ENCODE measurements around the gene HYAL3. TPM values are rescaled to one million over a fixed set of nuclear protein-coding genes. Genes with fewer than 3 reads are reported as not detected.

HYAL3 gene
- total RNA-seq, 1 experiment from 2014 or later = 20.8 TPM

GRCh38 chr3:50318163-50318562, 19.0 kb upstream of the HYAL3 start:
- DNase-seq (no peak), ATAC-seq (no peak)
- BruUV-seq (replicated peaks) = no TSS peak
- peaks cover 35% of the 10 kb centered on the region for H3K79me2 ChIP-seq (ENCODE audit: low read length)
- H3K9me2 ChIP-seq (replicated peaks; ENCODE audit: low read length) = no peaks in the 10 kb centered on the region
- peaks cover 6% of the 10 kb centered on the region for H3K36me3 ChIP-seq (ENCODE audit: low read depth, low read length)
- H4K20me1 ChIP-seq (ENCODE audit: low read length) = no peaks in the 10 kb centered on the region
- ChIA-PET CTCF (no interaction called here), POLR2A (ENCODE audit: unreplicated experiment) (interaction anchor here (1.2 kb wide), 1 partner anchor 19 kb away, joined by 4 read pairs; the partner anchor contains the start of genes HYAL3 and NAA80)
- peaks cover 13% of the 10 kb centered on the region for H3F3A ChIP-seq (ENCODE audit: low read length, unreplicated experiment)
- no peaks in the 10 kb centered on the region for H3K9me3 ChIP-seq (ENCODE audit: low read length)
- H3K4me2 ChIP-seq (ENCODE audit: low read length) = peak overlapping the region; percentile 88
- no peak overlapping the region for H3K9ac ChIP-seq (ENCODE audit: low read length)
- intact Hi-C loops (cut with micrococcal nuclease) = no loop called here
- H3K4me1 ChIP-seq (ENCODE audit: insufficient read depth, low read length) = peaks cover 48% of the 10 kb centered on the region
- H3K27me3 ChIP-seq (ENCODE audit: low read length) = no peaks in the 10 kb centered on the region
- H2AFZ ChIP-seq (ENCODE audit: low read length) = no peak overlapping the region
- TF ChIP-seq, protein P1, sequence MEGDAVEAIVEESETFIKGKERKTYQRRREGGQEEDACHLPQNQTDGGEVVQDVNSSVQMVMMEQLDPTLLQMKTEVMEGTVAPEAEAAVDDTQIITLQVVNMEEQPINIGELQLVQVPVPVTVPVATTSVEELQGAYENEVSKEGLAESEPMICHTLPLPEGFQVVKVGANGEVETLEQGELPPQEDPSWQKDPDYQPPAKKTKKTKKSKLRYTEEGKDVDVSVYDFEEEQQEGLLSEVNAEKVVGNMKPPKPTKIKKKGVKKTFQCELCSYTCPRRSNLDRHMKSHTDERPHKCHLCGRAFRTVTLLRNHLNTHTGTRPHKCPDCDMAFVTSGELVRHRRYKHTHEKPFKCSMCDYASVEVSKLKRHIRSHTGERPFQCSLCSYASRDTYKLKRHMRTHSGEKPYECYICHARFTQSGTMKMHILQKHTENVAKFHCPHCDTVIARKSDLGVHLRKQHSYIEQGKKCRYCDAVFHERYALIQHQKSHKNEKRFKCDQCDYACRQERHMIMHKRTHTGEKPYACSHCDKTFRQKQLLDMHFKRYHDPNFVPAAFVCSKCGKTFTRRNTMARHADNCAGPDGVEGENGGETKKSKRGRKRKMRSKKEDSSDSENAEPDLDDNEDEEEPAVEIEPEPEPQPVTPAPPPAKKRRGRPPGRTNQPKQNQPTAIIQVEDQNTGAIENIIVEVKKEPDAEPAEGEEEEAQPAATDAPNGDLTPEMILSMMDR (conservative IDR thresholded peaks at IDR 0.05; ENCODE audit: low read depth, low read length) = no peak
- TF ChIP-seq EZH2phosphoT487 (IDR thresholded peaks at IDR 0.05; ENCODE audit: borderline replicate concordance, low read length) (no peak), EZH2 (IDR thresholded peaks at IDR 0.05; ENCODE audit: low read length, unreplicated experiment) (no peak)
- H3K27ac ChIP-seq (ENCODE audit: low read length) = peak overlapping the region; percentile 92
- no peak overlapping the region for H3K4me3 ChIP-seq (ENCODE audit: low read length)

- Histone ChIP-seq H3K9me3 (ENCODE audit: low read length) (no peaks in the 10 kb centered on the region), H3K27me3 (ENCODE audit: low read length) (no peaks in the 10 kb centered on the region), H3K4me1 (ENCODE audit: insufficient read depth, low read length) (peaks cover 48% of the 10 kb centered on the region), H3K4me2 (ENCODE audit: low read length) (peak overlapping the region; percentile 88), H4K20me1 (ENCODE audit: low read length) (no peaks in the 10 kb centered on the region), H3K4me3 (ENCODE audit: low read length) (peak overlapping the region; percentile 57), H3F3A (ENCODE audit: low read length, unreplicated experiment) (peaks cover 13% of the 10 kb centered on the region), H3K79me2 (ENCODE audit: low read length) (peaks cover 35% of the 10 kb centered on the region), H3K36me3 (ENCODE audit: low read depth, low read length) (peaks cover 6% of the 10 kb centered on the region), H3K9ac (ENCODE audit: low read length) (peak overlapping the region; percentile 60), H2AFZ (ENCODE audit: low read length) (no peak overlapping the region), H3K9me2 (replicated peaks; ENCODE audit: low read length) (no peaks in the 10 kb centered on the region), H3K27ac (ENCODE audit: low read length) (peak overlapping the region; percentile 92)
- peak; percentile 25 for DNase-seq
- TF ChIP-seq EZH2phosphoT487 (IDR thresholded peaks at IDR 0.05; ENCODE audit: borderline replicate concordance, low read length) = no peak
- ATAC-seq = no peak
- CTCF ChIA-PET = interaction anchor here (0.6 kb wide), 1 partner anchor 11 kb away, joined by 3 read pairs; no protein-coding TSS in a partner anchor
- POLR2A ChIA-PET (ENCODE audit: unreplicated experiment) = interaction anchor here (0.6 to 1.4 kb wide), 3 partner anchors 18 to 25 kb away, joined by 4 to 5 read pairs (median 4); partner anchors contain the start of genes HYAL3, IFRD2 and NAA80
- intact Hi-C loops (cut with micrococcal nuclease) = loop anchor here (1.0 kb wide), 1 partner anchor 18 kb away; the partner anchor contains the start of genes HYAL3 and NAA80
- TSS peak; percentile 73 for BruUV-seq (replicated peaks)
Observed at GRCh38 chr3:50317300-50317699, 18.1 kb upstream of the HYAL3 start.

GRCh38 chr3:50316657-50317242, 17.5 kb upstream of the HYAL3 start:
- BruUV-seq (replicated peaks) = no TSS peak
- ATAC-seq (peak; percentile 79), DNase-seq (peak; percentile 98)
- H3K4me2 ChIP-seq (ENCODE audit: low read length) = peak overlapping the region; percentile 88
- H4K20me1 ChIP-seq (ENCODE audit: low read length) = no peaks in the 10 kb centered on the region
- no peak overlapping the region for H2AFZ ChIP-seq (ENCODE audit: low read length)
- peaks cover 48% of the 10 kb centered on the region for H3K4me1 ChIP-seq (ENCODE audit: insufficient read depth, low read length)
- H3K9ac ChIP-seq (ENCODE audit: low read length) = peak overlapping the region; percentile 60
- no peaks in the 10 kb centered on the region for H3K9me3 ChIP-seq (ENCODE audit: low read length)
- no peaks in the 10 kb centered on the region for H3K27me3 ChIP-seq (ENCODE audit: low read length)
- ChIA-PET POLR2A (ENCODE audit: unreplicated experiment) (interaction anchor here (0.5 to 1.4 kb wide), 3 partner anchors 11 to 25 kb away, joined by 3 to 4 read pairs (median 4); partner anchors contain the start of genes HYAL3, IFRD2, NAA80 and TUSC2), CTCF (interaction anchor here (0.6 kb wide), 1 partner anchor 12 kb away, joined by 3 read pairs; no protein-coding TSS in a partner anchor)
- H3K36me3 ChIP-seq (ENCODE audit: low read depth, low read length) = peaks cover 6% of the 10 kb centered on the region
- intact Hi-C loops (cut with micrococcal nuclease) = loop anchor here (1.0 kb wide), 1 partner anchor 17 kb away; the partner anchor contains the start of genes HYAL3 and NAA80
- peaks cover 35% of the 10 kb centered on the region for H3K79me2 ChIP-seq (ENCODE audit: low read length)
- H3K4me3 ChIP-seq (ENCODE audit: low read length) = peak overlapping the region; percentile 57
- TF ChIP-seq EZH2 (IDR thresholded peaks at IDR 0.05; ENCODE audit: low read length, unreplicated experiment) (no peak), EZH2phosphoT487 (IDR thresholded peaks at IDR 0.05; ENCODE audit: borderline replicate concordance, low read length) (no peak)
- TF ChIP-seq, protein P1 (conservative IDR thresholded peaks at IDR 0.05; ENCODE audit: low read depth, low read length) = no peak
- H3K9me2 ChIP-seq (replicated peaks; ENCODE audit: low read length) = no peaks in the 10 kb centered on the region
- peak overlapping the region; percentile 92 for H3K27ac ChIP-seq (ENCODE audit: low read length)
- H3F3A ChIP-seq (ENCODE audit: low read length, unreplicated experiment) = peaks cover 13% of the 10 kb centered on the region
